ENCODE measurements around the gene GNG2. TPM values are rescaled to one million over a fixed set of nuclear protein-coding genes. Genes with fewer than 3 reads are reported as not detected.

Gene GNG2
- total RNA-seq, 1 experiment from 2014 or later: 0.23 TPM

DNA sequence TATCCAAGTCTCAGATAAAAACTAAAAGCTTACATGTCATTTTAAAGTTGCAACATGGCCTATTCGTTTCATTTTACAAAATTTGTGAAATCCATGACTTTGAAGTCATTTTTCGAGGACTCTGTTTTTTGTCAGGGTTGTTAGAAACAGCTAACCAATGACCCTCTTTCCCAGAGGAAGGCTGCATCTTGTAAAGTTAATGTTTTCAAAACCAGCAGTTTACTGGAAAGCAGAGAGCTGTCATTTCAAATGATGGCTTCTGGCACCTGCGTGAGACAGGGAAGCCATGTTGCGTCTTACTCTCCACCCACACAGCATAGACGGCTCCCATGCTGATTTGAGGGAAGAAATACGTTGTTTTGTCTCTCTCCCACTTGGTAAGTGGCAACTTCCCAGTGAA is 78.8 kb downstream of the GNG2 start:
- Histone ChIP-seq H3K4me3 (ENCODE audit: low read depth in 2 of 2, low read length in 2 of 2) (no peak overlapping the region), H3K27ac (ENCODE audit: low read length) (no peak overlapping the region), H3K36me3 (ENCODE audit: control insufficient read depth, insufficient read depth, low read length) (no peaks in the 10 kb centered on the region), H3K27me3 (ENCODE audit: control insufficient read depth, insufficient read depth, low read length) (no peaks in the 10 kb centered on the region), H3K9me3 (ENCODE audit: control insufficient read depth, insufficient read depth, low read depth, low read length) (no peaks in the 10 kb centered on the region), H3K4me1 (ENCODE audit: control insufficient read depth, insufficient read depth, low read length) (no peaks in the 10 kb centered on the region)
- in situ Hi-C loops (cut with HindIII; ENCODE audit: low pct_unique_long_range_greater_than_20kb, low sequenced_read_pairs) (no loop called here), intact Hi-C loops (cut with micrococcal nuclease; ENCODE audit: unreplicated experiment) (no loop called here)
- no TSS peak for BruUV-seq (replicated peaks)
- DNase-seq (ENCODE audit: low read depth, low spot score) (no peak), ATAC-seq (no peak)
- CTCF ChIA-PET: no interaction called here
- POLR2A ChIA-PET: no interaction called here
- TF ChIP-seq TCF7L2 (IDR thresholded peaks at IDR 0.05; ENCODE audit: low read depth, low read length): no peak
- TF ChIP-seq, protein P1, sequence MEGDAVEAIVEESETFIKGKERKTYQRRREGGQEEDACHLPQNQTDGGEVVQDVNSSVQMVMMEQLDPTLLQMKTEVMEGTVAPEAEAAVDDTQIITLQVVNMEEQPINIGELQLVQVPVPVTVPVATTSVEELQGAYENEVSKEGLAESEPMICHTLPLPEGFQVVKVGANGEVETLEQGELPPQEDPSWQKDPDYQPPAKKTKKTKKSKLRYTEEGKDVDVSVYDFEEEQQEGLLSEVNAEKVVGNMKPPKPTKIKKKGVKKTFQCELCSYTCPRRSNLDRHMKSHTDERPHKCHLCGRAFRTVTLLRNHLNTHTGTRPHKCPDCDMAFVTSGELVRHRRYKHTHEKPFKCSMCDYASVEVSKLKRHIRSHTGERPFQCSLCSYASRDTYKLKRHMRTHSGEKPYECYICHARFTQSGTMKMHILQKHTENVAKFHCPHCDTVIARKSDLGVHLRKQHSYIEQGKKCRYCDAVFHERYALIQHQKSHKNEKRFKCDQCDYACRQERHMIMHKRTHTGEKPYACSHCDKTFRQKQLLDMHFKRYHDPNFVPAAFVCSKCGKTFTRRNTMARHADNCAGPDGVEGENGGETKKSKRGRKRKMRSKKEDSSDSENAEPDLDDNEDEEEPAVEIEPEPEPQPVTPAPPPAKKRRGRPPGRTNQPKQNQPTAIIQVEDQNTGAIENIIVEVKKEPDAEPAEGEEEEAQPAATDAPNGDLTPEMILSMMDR (IDR thresholded peaks at IDR 0.05): no peak
- no peak for TF ChIP-seq POLR2AphosphoS5 (IDR thresholded peaks at IDR 0.05; ENCODE audit: low read depth, low read length)
- TF ChIP-seq, protein P2, sequence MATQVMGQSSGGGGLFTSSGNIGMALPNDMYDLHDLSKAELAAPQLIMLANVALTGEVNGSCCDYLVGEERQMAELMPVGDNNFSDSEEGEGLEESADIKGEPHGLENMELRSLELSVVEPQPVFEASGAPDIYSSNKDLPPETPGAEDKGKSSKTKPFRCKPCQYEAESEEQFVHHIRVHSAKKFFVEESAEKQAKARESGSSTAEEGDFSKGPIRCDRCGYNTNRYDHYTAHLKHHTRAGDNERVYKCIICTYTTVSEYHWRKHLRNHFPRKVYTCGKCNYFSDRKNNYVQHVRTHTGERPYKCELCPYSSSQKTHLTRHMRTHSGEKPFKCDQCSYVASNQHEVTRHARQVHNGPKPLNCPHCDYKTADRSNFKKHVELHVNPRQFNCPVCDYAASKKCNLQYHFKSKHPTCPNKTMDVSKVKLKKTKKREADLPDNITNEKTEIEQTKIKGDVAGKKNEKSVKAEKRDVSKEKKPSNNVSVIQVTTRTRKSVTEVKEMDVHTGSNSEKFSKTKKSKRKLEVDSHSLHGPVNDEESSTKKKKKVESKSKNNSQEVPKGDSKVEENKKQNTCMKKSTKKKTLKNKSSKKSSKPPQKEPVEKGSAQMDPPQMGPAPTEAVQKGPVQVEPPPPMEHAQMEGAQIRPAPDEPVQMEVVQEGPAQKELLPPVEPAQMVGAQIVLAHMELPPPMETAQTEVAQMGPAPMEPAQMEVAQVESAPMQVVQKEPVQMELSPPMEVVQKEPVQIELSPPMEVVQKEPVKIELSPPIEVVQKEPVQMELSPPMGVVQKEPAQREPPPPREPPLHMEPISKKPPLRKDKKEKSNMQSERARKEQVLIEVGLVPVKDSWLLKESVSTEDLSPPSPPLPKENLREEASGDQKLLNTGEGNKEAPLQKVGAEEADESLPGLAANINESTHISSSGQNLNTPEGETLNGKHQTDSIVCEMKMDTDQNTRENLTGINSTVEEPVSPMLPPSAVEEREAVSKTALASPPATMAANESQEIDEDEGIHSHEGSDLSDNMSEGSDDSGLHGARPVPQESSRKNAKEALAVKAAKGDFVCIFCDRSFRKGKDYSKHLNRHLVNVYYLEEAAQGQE (IDR thresholded peaks at IDR 0.05; ENCODE audit: insufficient read depth in 1 of 2, low read depth in 2 of 2, low read length in 1 of 2): no peak
- no peak for TF ChIP-seq SIN3A (IDR thresholded peaks at IDR 0.05; ENCODE audit: borderline replicate concordance, insufficient read depth, low read depth, low read length)

DNA sequence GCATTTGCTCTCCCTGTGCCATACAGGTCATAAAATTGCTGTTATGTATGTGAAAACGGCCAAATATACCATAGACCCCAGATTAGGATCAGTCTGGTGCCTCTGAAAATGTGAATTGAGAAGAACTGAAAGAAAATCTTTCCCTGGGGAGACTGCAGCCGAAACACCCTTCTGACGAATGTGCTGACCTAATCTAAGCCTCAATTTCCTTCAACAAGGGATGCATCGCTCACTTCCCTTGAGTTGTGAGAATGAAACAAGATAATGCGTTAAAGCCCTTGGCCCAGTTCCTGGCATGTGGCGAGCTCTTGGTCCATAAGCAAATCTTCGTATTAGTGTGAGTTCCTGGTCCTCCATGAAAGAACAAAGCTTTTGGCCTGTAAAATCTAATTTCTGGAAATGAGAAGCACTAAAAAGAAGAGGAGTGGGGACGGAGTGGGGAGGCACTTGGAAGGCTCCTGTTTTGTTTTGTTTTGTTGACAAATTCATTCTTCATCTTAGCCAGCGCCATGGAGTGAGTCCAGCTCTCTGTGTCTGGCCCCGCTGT is 79.4 kb downstream of the GNG2 start:
- ChIA-PET CTCF (no interaction called here), POLR2A (no interaction called here)
- no peak overlapping the region for H3K4me3 ChIP-seq (ENCODE audit: low read depth in 2 of 2, low read length in 2 of 2)
- TF ChIP-seq POLR2AphosphoS5 (IDR thresholded peaks at IDR 0.05; ENCODE audit: low read depth, low read length): no peak
- TF ChIP-seq SIN3A (IDR thresholded peaks at IDR 0.05; ENCODE audit: borderline replicate concordance, insufficient read depth, low read depth, low read length): no peak
- no peak for TF ChIP-seq TCF7L2 (IDR thresholded peaks at IDR 0.05; ENCODE audit: low read depth, low read length)
- TF ChIP-seq, protein P2 (IDR thresholded peaks at IDR 0.05; ENCODE audit: insufficient read depth in 1 of 2, low read depth in 2 of 2, low read length in 1 of 2): no peak
- in situ Hi-C loops (cut with HindIII; ENCODE audit: low pct_unique_long_range_greater_than_20kb, low sequenced_read_pairs) (no loop called here), intact Hi-C loops (cut with micrococcal nuclease; ENCODE audit: unreplicated experiment) (no loop called here)
- ATAC-seq: no peak
- no peaks in the 10 kb centered on the region for H3K27me3 ChIP-seq (ENCODE audit: control insufficient read depth, insufficient read depth, low read length)
- no peaks in the 10 kb centered on the region for H3K36me3 ChIP-seq (ENCODE audit: control insufficient read depth, insufficient read depth, low read length)
- no peak for DNase-seq (ENCODE audit: low read depth, low spot score)
- H3K4me1 ChIP-seq (ENCODE audit: control insufficient read depth, insufficient read depth, low read length): no peaks in the 10 kb centered on the region
- no peaks in the 10 kb centered on the region for H3K9me3 ChIP-seq (ENCODE audit: control insufficient read depth, insufficient read depth, low read depth, low read length)
- H3K27ac ChIP-seq (ENCODE audit: low read length): no peak overlapping the region
- no TSS peak for BruUV-seq (replicated peaks)

Data from Panc1 (cell line).